Muscle of back (tissue), 11 donors: Measurements from ENCODE around the gene MAPKAPK3. TPM values are rescaled to one million over a fixed set of nuclear protein-coding genes. Genes with fewer than 3 reads are reported as not detected.

Source experiments
- DNase-seq, 3 donors: peaks; one replicate each; pipeline versions ENCODE4 v3.0.0 to v3.0.0-alpha.2; 2013
- polyA plus RNA-seq, 10 donors: library from polyadenylated mRNA; unstranded; fragments of 120-200 nt; gene quantifications; one replicate each; pipeline ENCODE4 v1.2.1, GENCODE V29; 2013; ENCODE audit not compliant: insufficient read length in 10 of 10

Gene MAPKAPK3
- polyA plus RNA-seq, 10 donors, result 23.1 to 30.1 (median 25.4) TPM

DNA sequence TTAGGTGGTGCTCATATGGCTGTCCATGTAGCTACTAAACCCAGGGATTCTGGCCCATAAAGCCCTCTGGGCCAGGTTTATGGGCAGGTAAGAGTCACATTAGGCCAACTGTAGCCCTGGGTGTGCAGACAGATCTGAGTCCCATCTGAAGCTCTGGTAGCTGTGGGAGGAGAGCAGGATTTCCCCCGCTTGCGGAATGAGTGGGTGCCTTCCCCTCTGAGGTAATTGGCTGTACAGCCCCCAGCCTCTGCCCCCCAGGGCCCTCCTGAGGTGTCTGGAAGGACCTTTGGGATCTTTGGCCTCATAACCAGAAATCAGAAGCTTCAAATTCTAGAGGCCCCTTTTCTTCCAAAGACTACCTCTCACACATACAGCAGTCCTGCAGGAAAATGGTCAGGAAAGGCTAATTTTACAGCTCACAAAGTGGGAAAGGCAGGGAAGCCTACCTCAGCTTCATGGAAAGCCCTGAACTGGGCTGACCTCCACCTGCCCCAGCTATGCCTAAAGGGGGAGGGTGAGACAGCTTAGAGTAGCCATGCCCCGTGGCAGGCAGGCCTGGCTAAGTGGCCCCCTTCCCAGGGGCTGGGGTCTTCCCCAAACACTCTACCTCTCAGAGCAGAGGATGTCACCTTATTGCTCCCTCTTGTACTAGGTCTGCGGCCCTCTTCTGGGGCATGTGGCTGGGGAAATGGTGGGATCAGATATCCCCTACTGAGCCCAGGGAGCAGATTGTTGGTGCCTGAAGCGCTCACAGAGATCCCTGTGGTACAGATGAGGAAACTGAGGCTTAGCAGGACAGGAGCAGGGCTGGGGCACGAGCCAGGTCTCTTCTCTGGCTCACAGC, 30.8 kb upstream of the MAPKAPK3 start:
- DNase-seq, result no peak

GRCh38 chr3:50586763-50587070, 30.2 kb upstream of the MAPKAPK3 start:
- no peak for DNase-seq

DNA sequence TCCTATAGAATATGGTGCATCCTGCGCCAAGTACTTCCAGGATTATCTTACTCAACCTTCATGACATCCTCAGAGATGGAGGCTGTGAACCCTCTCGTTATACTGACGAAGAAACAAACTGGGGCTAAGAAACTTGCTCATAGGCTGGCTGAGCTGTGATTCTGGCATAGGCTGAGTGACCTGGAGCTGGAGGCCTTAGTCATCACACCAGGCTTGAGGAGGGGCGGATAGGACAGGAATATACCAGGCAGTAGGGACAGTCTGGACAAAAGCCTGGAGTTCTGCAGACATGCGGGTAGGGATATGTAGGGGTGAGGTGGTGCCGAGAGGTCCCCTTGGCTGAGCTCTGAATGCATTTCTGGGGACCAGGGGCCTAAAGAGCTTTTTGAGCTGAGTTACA, 29.6 kb upstream of the MAPKAPK3 start:
- DNase-seq, result no peak

GRCh38 chr3:50587806-50588758, 28.9 kb upstream of the MAPKAPK3 start:
- no peak for DNase-seq

GRCh38 chr3:50588759-50589433, 28.1 kb upstream of the MAPKAPK3 start:
- DNase-seq, result no peak

- no peak for DNase-seq
Measured at GRCh38 chr3:50591196-50591741, 25.7 kb upstream of the MAPKAPK3 start.

GRCh38 chr3:50592568-50592967, 24.4 kb upstream of the MAPKAPK3 start:
- no peak for DNase-seq

DNA sequence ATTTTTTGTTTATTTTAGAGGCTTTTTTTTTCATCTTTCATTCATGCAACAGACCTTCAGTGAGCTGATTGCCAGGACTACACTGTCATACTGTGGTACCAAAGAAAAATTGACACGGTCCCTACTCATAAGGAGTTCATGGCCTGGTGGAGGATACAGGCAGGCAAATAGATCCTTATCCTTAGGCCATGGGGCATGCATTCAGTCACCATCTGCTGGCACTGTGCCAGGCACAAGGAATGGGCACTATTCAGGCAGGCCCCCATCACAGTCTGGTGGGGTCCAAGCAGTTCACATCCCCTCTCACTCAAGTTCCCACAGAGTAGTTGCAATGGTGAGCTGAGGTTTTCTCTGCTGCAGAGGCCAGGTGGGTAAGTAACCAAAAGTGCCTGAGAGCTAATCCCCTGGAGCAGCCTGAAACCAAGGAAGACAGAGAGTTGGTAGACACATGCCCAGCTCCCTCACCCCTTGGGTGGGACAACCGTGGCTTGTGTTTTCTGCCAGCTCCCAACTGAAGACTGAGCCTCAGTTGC, 22.6 kb upstream of the MAPKAPK3 start:
- DNase-seq, result no peak

GRCh38 chr3:50599115-50599715, 17.7 kb upstream of the MAPKAPK3 start:
- no peak for DNase-seq

GRCh38 chr3:50599716-50600118, 17.2 kb upstream of the MAPKAPK3 start:
- DNase-seq, result no peak

- no peak for DNase-seq
Measured at GRCh38 chr3:50600141-50600753, 16.7 kb upstream of the MAPKAPK3 start.

GRCh38 chr3:50600841-50601591, 15.9 kb upstream of the MAPKAPK3 start:
- DNase-seq, result peak; percentile 92 to 96 (median 95)

DNA sequence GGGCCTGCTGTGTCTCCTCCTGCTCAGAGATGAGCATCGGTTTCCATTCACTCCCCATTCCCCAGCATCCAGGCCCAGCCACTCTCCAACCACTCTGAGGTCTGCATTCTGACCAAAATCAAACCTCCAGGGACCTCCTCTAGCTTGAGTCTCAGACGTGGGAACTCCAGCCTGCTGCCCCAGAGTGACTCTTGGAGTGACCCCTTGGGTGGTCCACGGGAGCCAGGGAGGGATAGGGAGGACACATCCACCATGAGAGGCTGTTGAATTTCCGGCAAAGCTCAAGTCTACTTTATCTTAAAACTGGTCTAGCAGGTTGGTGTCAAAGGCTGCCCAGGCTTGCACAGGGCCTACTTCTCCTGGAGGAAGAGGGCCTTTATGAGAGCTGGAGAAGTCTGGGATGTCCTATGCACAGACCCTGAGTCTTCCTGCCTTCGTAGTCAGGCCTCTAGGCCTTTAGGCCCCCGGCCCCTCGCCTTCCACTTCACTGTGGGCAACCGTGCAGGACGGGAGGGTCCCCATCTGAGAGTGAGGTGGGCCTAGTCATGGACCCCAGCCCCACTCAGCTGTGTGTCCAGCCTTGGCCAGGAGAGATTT, 14.3 kb upstream of the MAPKAPK3 start:
- DNase-seq, result peak in 1 of 3 donors; percentile 40

DNA sequence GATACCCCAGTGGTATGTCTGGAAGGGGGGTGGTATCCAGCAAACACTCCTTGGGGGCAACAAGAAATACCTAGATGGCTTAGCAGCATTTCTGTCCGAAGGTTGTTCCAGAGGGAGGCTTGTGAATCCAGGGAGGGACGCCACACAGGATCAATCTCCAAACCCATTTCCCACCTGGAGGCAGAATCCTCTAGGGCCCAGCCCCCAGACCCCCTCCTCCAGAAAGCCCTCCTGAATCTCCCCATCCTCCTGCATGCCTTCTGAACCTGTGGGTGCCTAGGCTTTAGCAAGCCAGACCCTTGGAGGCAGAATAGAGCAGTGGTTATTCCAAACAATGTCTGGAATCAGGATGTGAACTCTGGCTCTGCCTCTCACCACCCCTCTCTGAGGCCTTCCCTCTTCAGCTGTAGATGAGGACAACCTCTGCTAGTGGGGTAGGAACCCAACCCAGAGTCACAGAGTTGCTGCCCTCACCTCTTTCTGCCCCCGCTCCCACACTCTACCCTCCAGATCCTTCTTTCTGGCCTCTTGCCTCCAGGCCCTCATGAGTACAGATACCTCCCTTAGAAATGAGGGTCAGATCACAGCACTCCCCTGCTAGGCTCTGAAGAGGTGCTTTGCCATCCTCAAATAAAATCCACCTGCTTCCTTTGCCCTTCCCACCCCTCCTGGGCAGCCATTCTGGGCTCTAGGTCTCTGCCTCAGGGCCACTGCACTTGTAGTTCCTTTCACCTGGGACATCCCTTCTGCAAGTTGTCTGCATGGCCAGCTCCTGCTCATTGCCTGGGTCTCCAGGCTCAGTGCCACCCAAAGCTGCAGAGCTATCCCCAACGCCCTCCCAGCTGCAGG, 13.5 kb upstream of the MAPKAPK3 start:
- DNase-seq, result no peak

GRCh38 chr3:50604110-50604621, 12.8 kb upstream of the MAPKAPK3 start:
- no peak for DNase-seq

GRCh38 chr3:50604628-50605588, 12.0 kb upstream of the MAPKAPK3 start:
- DNase-seq, result no peak

- no peak for DNase-seq
Measured at GRCh38 chr3:50605901-50606326, 11.0 kb upstream of the MAPKAPK3 start.
